Skeletal muscle cell (primary cell): ENCODE measurements around the gene RARB.
A peak's percentile ranks its signal among the peaks of the same experiment; 100 is the strongest.

ENCODE experiments used
- DNase-seq: peaks from one replicate; pipeline ENCODE4 v3.0.0-alpha.2; 2010; ENCODE audit warnings: low read depth
- H3K4me3 ChIP-seq: 2 replicates; pipeline ENCODE4 v1.5.1; 2011; ENCODE audit warnings: low read depth, mild to moderate bottlenecking, control low read depth, low read length, moderate library complexity

The RARB gene

GRCh38 chr3:25463836-25464418 is 35.9 kb downstream of the RARB start:
- no peak for DNase-seq
- H3K4me3 ChIP-seq: no peak overlapping the region

DNA sequence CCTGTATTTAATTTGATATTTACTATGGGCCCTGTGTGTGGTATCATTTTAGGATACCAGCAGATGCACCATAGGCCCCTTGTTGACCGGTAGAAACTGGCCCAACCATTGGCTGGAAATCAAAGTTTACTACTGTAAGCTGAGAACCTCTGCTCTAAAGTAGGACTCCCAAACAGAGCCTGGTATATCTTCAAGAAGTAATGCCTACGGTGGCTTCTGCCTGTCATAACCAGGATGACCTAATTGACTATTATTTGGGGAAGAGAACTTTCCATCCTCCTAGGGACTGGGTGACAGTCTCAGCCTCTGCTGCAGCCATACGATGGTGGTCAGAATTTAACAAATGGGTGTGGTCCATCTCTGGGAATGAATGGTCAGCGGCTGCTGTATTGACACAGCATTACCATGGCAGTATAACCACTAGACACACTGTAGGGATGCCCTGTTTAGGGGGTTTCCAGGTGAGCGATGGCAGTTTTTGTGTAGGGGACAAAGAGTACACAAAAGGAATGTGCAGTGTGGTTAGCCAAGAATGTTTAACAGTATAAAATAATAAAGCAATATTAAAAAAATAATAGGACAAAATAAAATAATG is 37.3 kb downstream of the RARB start:
- H3K4me3 ChIP-seq: no peak overlapping the region
- no peak for DNase-seq

- DNase-seq: peak; percentile 70
Observed at GRCh38 chr3:25468866-25469319, 40.8 kb downstream of the RARB start.

GRCh38 chr3:25469558-25469957 is 41.5 kb downstream of the RARB start:
- no peak for DNase-seq
- H3K4me3 ChIP-seq: no peak overlapping the region

More at GRCh38 chr3:25468866-25469319, 40.8 kb downstream of the RARB start:
- no peak overlapping the region for H3K4me3 ChIP-seq

DNA sequence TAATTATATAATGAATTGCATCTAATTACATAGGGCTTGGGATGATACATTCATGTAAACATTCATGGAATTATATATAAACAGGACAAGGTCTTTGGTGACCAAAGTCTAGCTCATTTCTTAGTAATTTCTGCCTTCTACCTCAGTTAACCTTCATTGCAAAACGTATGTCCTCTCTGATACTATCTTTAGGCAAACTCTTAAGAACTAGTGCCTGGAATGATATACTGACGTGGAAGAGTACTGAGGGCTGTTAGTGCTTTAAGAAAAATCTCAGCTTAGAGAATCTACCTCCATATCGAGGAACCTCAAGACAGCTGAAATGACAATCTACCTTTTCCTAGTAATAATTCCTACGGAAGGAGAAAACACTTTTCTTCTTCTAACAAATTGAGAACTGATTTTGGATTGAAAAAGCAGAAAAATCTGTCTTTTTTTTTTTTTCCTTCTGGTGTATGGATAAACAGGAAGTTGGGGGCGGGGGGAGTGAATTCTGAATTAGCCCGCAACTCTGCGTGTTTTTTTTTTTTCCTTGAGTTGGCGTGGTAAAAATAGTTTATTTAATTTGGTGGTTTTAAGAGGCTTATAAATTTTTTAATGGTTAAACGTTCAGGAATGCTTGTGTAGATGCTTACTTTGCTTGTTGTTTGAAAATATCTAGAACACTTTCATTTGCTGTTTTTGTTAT is 43.2 kb downstream of the RARB start:
- no peak for DNase-seq
- H3K4me3 ChIP-seq: no peak overlapping the region

DNA sequence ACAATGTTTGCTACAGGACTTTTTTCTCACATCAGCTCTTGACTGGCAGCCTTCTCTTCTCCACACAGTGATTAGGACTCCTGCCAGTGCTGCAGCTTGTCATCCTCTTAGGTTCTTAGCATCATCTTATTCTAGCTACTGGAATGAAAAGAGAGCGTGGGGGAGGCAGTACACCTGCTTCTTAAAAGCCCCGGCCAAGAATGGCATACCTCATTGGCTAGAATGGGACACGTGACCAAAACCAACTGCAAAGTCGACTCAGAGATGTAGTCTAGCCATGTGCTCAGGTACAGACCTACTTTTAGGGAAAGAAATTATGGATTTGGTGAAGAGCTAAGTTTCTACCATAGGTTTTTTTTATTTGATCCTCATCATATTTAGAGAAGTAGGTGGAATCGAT is 44.1 kb downstream of the RARB start:
- DNase-seq: no peak
- no peak overlapping the region for H3K4me3 ChIP-seq

DNA sequence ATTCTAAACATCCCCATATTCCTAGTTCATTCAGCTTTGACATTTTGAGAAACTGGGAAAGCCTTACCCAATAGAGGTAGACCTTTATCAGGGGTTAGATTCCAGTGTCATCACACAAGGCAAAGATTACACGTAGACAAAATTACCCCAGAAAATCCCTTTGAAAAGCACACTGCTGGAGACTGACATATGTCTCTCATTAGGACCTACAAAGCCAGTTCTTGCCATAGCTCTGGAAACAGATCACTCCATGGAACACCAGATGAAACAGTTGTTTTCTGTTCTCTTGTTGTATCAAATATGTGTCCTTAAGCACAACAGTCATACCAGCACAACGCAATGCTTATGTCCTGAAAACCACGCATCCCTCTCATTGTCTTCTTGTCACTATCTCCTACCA is 44.7 kb downstream of the RARB start:
- DNase-seq: no peak
- no peak overlapping the region for H3K4me3 ChIP-seq

DNA sequence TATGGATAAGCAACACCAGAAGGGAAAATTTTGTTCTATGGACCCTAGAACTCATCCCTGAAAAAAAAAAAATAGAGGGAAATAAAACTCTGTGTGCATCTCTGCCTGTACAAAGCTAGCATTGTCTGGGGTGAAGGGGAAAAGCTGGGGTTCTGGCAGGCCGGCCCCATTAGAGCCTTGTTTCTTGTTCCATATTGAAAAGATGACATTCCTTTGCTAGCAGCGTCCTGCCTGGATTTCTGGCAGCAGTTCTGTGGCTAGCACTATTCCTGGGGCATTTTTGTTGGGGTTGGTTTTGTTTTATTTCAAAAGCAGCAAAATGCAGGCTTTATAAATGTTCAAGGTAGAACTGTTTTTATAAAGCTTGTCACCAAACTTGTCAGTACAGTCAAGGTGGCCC is 45.2 kb downstream of the RARB start:
- no peak for DNase-seq
- no peak overlapping the region for H3K4me3 ChIP-seq

DNA sequence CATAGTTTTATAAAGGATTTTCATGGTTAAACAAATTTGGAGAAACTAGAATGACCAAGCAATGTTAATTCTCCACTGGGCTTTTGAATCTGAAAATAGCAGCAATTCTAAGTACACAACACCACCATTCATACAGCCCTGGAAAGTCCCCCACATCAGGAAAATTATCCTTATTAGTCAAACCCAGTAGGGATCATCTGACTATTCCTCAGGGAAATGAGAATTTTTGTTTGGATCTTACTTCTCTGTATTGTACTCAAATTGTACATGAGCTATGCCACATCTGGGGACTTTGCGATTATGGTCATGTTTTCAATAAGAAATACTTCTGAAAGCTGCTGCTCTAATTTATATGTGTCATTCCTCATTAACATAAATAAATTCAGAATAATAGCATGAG is 46.0 kb downstream of the RARB start:
- H3K4me3 ChIP-seq: no peak overlapping the region
- no peak for DNase-seq

GRCh38 chr3:25476639-25477038 is 48.6 kb downstream of the RARB start:
- DNase-seq: no peak
- no peak overlapping the region for H3K4me3 ChIP-seq

GRCh38 chr3:25478211-25478757 is 50.2 kb downstream of the RARB start:
- DNase-seq: no peak
- H3K4me3 ChIP-seq: no peak overlapping the region

DNA sequence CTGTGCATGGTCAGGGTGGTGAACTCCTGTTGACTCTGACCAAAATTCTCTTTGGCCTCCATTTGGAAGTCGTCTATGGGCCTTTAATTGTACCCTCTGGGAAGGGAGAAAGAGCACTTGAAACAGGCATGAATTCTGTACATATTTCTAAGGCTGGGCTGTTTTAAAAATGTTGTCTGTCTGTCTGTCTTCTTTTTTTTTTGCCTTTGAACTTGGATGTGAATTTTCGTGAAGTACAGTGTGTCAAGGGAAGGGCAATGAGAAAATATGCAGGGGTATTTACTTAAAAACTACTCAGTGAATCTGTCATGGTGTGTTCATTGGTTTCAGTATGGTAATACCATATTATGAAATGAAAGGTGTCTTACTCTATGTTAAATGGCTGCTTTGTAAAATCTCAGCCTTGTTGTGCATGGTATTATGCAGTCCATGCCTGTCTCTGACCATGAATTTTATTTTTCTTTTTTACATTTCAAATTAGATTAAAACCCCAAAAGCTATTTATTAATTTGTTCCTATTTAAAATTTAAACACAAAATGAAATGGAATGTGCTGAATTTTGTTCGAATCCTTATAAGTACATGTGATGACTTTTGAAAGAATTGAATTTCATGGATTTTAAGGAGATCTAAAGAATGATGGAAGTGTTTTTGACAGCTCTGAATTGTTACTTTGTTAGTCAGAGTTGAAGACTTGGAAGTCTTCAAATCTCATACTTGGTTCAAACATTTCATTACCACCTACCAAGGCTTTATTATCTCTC is 51.1 kb downstream of the RARB start:
- DNase-seq: no peak
- H3K4me3 ChIP-seq: no peak overlapping the region

GRCh38 chr3:25479727-25480010 is 51.6 kb downstream of the RARB start:
- H3K4me3 ChIP-seq: no peak overlapping the region
- no peak for DNase-seq

GRCh38 chr3:25480811-25481210 is 52.7 kb downstream of the RARB start:
- DNase-seq: no peak
- H3K4me3 ChIP-seq: no peak overlapping the region

GRCh38 chr3:25481386-25481785 is 53.3 kb downstream of the RARB start:
- DNase-seq: no peak

GRCh38 chr3:25483456-25483855 is 55.4 kb downstream of the RARB start:
- no peak overlapping the region for H3K4me3 ChIP-seq
- no peak for DNase-seq

More at GRCh38 chr3:25481386-25481785, 53.3 kb downstream of the RARB start:
- H3K4me3 ChIP-seq: no peak overlapping the region

- DNase-seq: no peak
Observed at GRCh38 chr3:25485673-25486072, 57.6 kb downstream of the RARB start.

GRCh38 chr3:25486932-25487331 is 58.9 kb downstream of the RARB start:
- H3K4me3 ChIP-seq: no peak overlapping the region

More at GRCh38 chr3:25485673-25486072, 57.6 kb downstream of the RARB start:
- H3K4me3 ChIP-seq: no peak overlapping the region

DNA sequence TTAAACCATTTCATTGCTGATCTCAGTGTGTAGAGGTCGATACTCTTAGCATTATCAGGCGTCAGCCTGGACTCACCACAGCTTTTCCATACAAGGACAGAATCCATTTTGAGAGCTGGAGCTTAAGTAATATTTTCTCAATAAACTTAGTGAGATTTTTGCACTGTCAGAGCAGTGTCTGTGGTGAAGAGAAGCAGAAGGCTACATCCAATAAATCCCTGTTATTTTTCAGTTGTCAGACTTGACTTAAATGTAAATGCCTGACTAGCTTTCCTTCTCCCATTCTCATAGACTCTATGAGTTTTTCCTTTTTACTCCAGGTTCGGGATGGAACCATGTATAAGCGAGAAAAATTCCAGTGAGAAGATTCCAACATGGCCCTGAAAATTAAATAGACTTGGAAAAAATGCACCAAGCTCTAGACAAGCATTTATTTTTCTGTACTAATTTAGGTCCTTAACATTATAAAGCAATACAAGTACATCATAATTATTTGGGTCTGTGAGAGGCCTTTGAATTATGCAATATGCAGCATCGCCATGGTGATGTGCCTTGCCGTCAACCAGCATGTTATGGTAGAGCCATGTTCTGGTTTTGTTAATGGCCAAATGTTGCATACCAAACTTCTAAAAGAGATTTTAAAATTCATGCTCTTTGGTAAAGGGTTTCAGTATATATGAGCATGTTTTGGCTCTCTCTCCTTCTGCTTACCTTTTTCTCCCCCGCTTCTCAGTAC is 62.0 kb downstream of the RARB start:
- no peak for DNase-seq
- H3K4me3 ChIP-seq: no peak overlapping the region

More at GRCh38 chr3:25486932-25487331, 58.9 kb downstream of the RARB start:
- DNase-seq: no peak
